Inflammatory macrophage treated with lipopolysaccharide for 1 hour (primary cell): ENCODE results near the gene ROBO2.
"Not testable (repeated sequence)": the region's sequence is repeated elsewhere in the genome, so short reads cannot be mapped to it uniquely, and the experiment has no call there.

Source experiments
- DNase-seq, 2 donors: peaks; one replicate each; pipeline ENCODE4 v3.0.0-alpha.2; 2020 to 2022

ROBO2 gene

GRCh38 chr3:77348244-77348855 is 308.5 kb downstream of the ROBO2 start:
- DNase-seq: no peak

GRCh38 chr3:77354958-77355357 is 315.1 kb downstream of the ROBO2 start:
- DNase-seq: no peak

GRCh38 chr3:77362936-77363335 is 323.0 kb downstream of the ROBO2 start:
- no peak for DNase-seq

- no peak for DNase-seq
These were observed 325.3 kb downstream of the ROBO2 start for GRCh38 chr3:77365152-77365551.

GRCh38 chr3:77370413-77370812 is 330.5 kb downstream of the ROBO2 start:
- no peak for DNase-seq

- no peak for DNase-seq
These were observed 332.1 kb downstream of the ROBO2 start for GRCh38 chr3:77372018-77372417.

- no peak for DNase-seq
These were observed 332.9 kb downstream of the ROBO2 start for GRCh38 chr3:77372634-77373346.

GRCh38 chr3:77373619-77374018 is 333.7 kb downstream of the ROBO2 start:
- DNase-seq: no peak

GRCh38 chr3:77376511-77376910 is 336.6 kb downstream of the ROBO2 start:
- DNase-seq: no peak

- DNase-seq: no peak
These were observed 337.8 kb downstream of the ROBO2 start for GRCh38 chr3:77377717-77378116.

GRCh38 chr3:77380136-77380535 is 340.2 kb downstream of the ROBO2 start:
- no peak for DNase-seq

GRCh38 chr3:77381431-77381830 is 341.5 kb downstream of the ROBO2 start:
- DNase-seq: no peak

GRCh38 chr3:77392181-77392580 is 352.3 kb downstream of the ROBO2 start:
- no peak for DNase-seq

- no peak for DNase-seq
These were observed 354.1 kb downstream of the ROBO2 start for GRCh38 chr3:77394046-77394445.

- DNase-seq: no peak
These were observed 365.0 kb downstream of the ROBO2 start for GRCh38 chr3:77404871-77405270.

GRCh38 chr3:77407441-77407840 is 367.5 kb downstream of the ROBO2 start:
- DNase-seq: no peak

- not testable (repeated sequence) for DNase-seq
These were observed 370.4 kb downstream of the ROBO2 start for GRCh38 chr3:77410334-77410733.

GRCh38 chr3:77411334-77411733 is 371.4 kb downstream of the ROBO2 start:
- DNase-seq: no peak

- no peak for DNase-seq
These were observed 372.1 kb downstream of the ROBO2 start for GRCh38 chr3:77412021-77412438.

GRCh38 chr3:77412584-77412983 is 372.7 kb downstream of the ROBO2 start:
- DNase-seq: no peak

- no peak for DNase-seq
These were observed 375.0 kb downstream of the ROBO2 start for GRCh38 chr3:77414881-77415280.

GRCh38 chr3:77420336-77420735 is 380.4 kb downstream of the ROBO2 start:
- DNase-seq: no peak

- no peak for DNase-seq
These were observed 382.0 kb downstream of the ROBO2 start for GRCh38 chr3:77421916-77422315.

GRCh38 chr3:77426531-77426930 is 386.6 kb downstream of the ROBO2 start:
- no peak for DNase-seq

- no peak for DNase-seq
These were observed 387.6 kb downstream of the ROBO2 start for GRCh38 chr3:77427528-77427927.
